GM13977 (cell line): ENCODE measurements around the gene KLHDC8A.

Experiments
- DNase-seq: peaks from one replicate; pipeline ENCODE4 v3.0.0; 2012; ENCODE audit warnings: low spot score
- in situ Hi-C: fragments of 300-500 bp; cut with MboI; formaldehyde crosslinking; loops from one replicate; pipeline ENCODE4 v1.12.0; 2022; ENCODE audit warnings: low sequenced_read_pairs, low pct_unique_long_range_greater_than_20kb, mixed read lengths, inconsistent platforms; ENCODE audit not compliant: unreplicated experiment
- TF ChIP-seq, protein P1 (sequence below): IDR thresholded peaks from 2 replicates; pipeline ENCODE4 v1.5.1; 2012; ENCODE audit warnings: mild to moderate bottlenecking, control low read depth; ENCODE audit not compliant: insufficient read depth; ENCODE audit errors: extremely low read depth, missing control alignments

KLHDC8A gene

DNA sequence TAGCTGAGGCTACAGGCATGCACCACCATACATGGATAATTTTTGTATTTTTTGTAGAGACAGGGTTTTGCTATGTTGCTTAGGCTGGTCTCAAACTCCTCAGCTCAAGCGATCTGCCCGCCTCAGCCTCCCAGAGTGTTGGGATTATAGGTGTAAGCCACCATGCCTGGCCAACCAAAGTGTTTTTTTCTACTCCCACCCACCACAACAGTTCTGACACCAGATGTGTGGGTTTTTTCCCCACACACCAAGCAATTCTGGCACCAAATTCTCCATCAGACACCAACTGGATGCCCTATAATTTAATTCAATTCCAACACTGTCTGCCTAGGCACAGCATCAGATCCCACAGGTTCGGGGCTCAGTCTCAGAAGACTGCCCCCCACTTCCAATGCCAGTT lies 20.6 kb upstream of the KLHDC8A start:
- in situ Hi-C loops: no loop called here

DNA sequence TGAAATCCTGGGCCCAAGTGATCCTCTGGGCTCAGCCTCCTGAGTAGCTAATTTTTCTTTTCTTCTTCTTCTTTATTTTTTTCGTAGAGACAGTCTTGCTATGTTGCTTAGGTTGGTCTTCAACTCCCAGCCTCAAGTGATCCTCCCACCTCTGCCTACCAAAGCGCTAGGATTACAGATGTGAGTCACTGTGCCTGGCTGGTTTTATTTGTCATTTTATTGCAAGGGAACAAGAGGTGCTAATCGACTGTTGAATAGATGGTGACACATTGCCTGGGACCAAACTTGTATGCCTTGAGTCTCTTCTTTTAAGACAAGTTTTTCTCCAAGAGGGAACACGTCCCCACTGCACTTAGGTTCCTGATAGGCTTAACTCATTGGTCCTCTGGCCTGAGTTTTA lies 20.0 kb upstream of the KLHDC8A start:
- DNase-seq: no peak
- TF ChIP-seq, protein P1, sequence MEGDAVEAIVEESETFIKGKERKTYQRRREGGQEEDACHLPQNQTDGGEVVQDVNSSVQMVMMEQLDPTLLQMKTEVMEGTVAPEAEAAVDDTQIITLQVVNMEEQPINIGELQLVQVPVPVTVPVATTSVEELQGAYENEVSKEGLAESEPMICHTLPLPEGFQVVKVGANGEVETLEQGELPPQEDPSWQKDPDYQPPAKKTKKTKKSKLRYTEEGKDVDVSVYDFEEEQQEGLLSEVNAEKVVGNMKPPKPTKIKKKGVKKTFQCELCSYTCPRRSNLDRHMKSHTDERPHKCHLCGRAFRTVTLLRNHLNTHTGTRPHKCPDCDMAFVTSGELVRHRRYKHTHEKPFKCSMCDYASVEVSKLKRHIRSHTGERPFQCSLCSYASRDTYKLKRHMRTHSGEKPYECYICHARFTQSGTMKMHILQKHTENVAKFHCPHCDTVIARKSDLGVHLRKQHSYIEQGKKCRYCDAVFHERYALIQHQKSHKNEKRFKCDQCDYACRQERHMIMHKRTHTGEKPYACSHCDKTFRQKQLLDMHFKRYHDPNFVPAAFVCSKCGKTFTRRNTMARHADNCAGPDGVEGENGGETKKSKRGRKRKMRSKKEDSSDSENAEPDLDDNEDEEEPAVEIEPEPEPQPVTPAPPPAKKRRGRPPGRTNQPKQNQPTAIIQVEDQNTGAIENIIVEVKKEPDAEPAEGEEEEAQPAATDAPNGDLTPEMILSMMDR: no peak
- in situ Hi-C loops: no loop called here

More for the DNA sequence above, 20.6 kb upstream of the KLHDC8A start:
- TF ChIP-seq, protein P1: no peak
- no peak for DNase-seq

DNA sequence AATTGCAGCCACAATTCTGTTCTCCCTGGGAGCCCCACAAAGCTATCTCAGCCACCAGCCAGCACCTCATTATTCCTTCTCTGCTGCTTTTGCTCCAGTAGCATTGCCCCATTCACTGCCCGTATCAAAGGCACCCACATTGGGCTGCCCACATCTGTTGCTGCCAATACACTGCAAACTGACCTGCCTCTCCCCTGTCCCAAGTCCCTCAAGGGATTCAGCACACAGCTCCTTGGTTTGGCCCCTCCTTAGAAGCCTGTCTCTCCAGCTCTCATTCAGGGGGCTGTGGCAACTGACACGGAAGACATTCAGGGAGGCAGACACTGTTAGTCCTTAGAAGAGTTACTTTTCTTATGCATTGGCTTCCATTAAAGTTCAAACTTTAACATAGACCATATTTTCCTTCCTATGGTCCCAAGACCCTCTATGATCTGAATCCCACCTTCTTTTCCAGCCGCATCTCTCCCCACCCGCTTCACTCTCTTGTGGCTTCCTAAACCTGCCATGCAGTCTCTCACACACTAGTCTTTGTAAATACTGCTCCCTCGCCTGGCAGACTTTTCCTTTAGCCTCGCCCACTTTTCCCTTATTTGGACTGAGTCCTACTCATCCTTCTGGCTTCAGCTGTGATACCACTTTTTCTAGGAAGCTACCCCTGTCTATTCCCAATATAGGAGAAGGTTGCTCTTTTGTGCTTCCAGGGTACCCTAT lies 19.3 kb upstream of the KLHDC8A start:
- no peak for DNase-seq
- in situ Hi-C loops: no loop called here
- TF ChIP-seq, protein P1: no peak

DNA sequence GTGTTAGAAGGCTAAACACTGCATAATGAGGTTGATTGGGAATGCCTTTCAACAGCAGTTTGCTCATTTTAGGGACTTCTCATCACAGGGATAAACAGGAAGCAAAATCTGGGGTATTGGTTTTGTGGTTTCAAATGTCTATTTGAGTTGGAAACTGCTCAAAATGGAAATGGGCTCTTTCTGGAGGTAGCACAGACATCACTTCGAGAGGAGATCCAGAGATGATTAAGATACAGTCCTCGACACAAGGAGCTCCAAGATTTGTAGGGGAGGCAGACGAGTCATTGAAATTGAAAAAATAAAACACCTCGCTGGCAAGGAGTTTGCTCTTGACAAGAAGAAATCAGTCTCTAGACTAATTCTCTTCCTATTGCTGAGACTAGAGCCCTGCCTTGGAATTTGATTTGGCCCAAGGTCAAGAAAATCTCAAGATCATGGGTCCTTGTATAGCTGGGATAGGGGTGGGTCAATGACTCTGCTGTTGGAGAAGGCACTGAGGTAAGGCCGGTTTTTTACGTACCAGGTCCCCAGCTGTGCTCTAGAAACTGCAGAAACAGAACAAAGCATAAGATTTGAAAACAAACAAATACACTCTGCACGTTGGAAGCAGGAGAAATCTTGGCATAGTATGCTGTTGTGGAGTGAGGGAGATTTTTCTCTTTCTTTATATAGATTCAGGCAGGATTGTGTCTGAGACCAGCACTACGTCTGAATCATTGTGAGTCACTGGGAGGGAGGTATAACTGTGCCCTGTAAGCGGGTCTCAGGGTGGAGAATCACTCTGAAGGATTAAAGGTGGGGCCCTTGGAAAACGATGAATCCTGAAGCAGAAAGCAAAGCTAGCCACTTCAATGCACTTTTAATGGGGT lies 17.7 kb upstream of the KLHDC8A start:
- no peak for DNase-seq
- TF ChIP-seq, protein P1: no peak
- in situ Hi-C loops: no loop called here

DNA sequence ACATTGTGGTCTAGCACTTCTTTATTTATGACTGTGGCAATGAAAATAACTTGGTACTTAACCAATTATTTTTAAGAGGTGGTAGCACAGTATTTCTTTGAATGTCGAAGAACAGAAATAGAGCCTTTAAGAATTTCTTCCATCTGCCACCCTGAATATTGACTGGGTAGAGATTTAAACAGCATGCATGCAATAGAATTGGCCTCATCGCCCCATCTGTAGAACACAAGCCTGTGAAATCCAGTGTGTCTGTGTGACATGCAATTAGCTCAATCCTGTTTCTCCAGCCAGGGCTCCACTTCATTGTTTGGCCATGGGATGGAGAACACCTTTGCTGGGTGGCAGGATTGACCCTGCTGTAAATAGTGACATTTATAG lies 17.1 kb upstream of the KLHDC8A start:
- in situ Hi-C loops: no loop called here
- TF ChIP-seq, protein P1: no peak
- no peak for DNase-seq

DNA sequence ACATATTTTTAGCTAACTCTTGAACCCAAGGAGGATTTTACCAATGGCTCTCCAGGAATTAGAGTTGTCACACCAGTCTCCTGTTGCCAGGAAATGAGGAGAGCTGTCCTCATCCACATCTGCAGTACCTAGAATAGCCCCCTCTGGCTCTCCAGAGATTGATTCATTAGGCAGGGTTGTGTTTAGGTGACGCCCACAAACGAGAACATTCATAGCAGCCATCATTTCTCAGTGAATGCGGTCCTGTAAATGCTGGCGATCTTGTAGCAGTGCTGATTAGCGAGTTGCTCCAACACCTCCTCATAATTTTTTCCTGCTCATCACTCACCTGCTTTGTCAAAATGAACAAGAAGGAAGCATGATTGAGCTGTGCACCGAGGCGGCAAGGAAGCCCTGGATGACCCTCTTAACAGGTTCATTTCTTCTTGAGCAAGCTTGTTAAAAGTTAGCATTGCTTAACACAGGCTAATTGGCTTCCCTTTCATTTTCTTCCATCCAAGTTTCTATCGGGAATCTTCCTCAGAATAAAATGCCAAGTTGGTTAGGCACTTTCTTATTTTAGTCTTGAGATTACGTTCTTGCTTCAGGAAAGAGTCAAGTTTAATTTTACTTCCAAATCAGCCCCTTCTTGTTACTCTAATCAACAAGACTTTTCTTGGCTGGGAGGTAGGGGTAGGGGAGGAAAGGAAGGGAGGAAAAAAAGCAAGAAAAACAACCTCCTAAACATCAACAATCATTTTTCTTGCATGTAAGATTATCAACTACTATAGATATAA lies 16.5 kb upstream of the KLHDC8A start:
- DNase-seq: no peak
- TF ChIP-seq, protein P1: no peak
- in situ Hi-C loops: no loop called here
